Ovary (tissue), 3 donors: Measurements from ENCODE around the gene ACSL6.

Experiments used
- CTCF ChIP-seq, 3 donors: fragments of 450-650 bp in 2 of 3; fragments of 200-600 bp in 1 of 3; IDR thresholded peaks; one replicate each; pipeline versions ENCODE4 v1.5.1 to v1.8.0; 2016 to 2022; ENCODE audit warnings: antibody characterized with exemption in 3 of 3, mild to moderate bottlenecking in 1 of 3
- POLR2A ChIP-seq: fragments of 450-650 bp; IDR thresholded peaks from one replicate; pipeline ENCODE4 v1.6.1; 2017; ENCODE audit warnings: antibody characterized with exemption, mild to moderate bottlenecking, moderate library complexity
- donor health status: DM: no; HTN: no; CAD: no.

GRCh38 chr5:132049559-132049958 is 38.1 kb upstream of the ACSL6 start:
- TF ChIP-seq CTCF (IDR thresholded peaks at IDR 0.05): no peak
- no peak for TF ChIP-seq POLR2A
